ENCODE data around the gene NFATC2.

DNA sequence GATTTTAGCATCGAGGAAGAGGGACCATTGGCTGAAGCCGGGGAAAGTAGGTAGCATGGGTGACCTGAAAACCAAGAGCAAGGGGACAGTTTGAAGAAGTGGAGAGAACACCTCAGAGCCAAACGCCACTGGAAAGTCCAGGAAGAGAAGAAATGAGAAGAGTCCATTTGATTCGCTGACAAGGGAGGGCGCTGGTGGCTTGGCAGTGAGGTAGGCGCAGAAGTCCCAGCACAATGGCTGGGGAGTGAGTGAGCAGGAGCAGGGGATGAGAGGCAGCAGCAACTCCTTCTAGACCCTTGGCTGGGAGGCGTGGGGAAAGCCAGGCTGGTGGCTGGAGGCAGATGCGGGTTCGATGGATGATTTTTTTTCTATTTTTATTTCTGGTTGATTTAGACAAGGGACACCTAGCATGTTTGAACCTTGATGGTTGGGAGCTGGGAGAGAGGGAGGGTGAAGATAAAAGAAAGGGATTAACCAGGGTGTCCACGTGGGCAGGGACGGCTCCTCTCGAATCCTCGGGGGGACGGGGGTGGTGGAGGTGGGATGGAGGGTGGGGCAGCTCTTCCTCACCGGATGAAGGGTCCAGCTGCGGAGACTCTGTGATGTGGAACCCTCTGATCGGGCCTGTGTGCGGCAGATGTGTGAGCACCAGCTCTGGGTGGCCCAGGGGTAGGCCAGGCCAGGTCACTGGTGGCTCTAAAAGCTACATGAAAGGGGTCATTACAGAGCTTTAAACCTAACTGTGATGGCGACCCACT is 164.2 kb downstream of the NFATC2 start:
- TF ChIP-seq, protein P1, sequence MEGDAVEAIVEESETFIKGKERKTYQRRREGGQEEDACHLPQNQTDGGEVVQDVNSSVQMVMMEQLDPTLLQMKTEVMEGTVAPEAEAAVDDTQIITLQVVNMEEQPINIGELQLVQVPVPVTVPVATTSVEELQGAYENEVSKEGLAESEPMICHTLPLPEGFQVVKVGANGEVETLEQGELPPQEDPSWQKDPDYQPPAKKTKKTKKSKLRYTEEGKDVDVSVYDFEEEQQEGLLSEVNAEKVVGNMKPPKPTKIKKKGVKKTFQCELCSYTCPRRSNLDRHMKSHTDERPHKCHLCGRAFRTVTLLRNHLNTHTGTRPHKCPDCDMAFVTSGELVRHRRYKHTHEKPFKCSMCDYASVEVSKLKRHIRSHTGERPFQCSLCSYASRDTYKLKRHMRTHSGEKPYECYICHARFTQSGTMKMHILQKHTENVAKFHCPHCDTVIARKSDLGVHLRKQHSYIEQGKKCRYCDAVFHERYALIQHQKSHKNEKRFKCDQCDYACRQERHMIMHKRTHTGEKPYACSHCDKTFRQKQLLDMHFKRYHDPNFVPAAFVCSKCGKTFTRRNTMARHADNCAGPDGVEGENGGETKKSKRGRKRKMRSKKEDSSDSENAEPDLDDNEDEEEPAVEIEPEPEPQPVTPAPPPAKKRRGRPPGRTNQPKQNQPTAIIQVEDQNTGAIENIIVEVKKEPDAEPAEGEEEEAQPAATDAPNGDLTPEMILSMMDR (IDR thresholded peaks at IDR 0.05): no peak
- no peak for TF ChIP-seq POLR2A (IDR thresholded peaks at IDR 0.05; ENCODE audit: low read depth)
- no peak for TF ChIP-seq EP300 (IDR thresholded peaks at IDR 0.05)
- TF ChIP-seq POLR2AphosphoS5 (IDR thresholded peaks at IDR 0.05): no peak

Measured in esophagus muscularis mucosa (tissue), 4 donors.